ENCODE data around the gene ADAMTS2. TPM values are rescaled to one million over a fixed set of nuclear protein-coding genes. Genes with fewer than 3 reads are reported as not detected.

ADAMTS2 gene
- total and polyA plus RNA-seq, 11 donors: 1.1 to 23.0 (median 5.5) TPM

- no peak for ATAC-seq
- Histone ChIP-seq H3K4me1 (peaks cover 0 to 47% (median 19%) of the 10 kb centered on the region in 12 donors), H3K9me3 (no peaks in the 10 kb centered on the region), H3K27me3 (no peaks in the 10 kb centered on the region), H3K36me3 (no peaks in the 10 kb centered on the region), H3K4me3 (peak overlapping the region in 6 of 12 donors; percentile 5 to 30 (median 14)), H3K27ac (peak overlapping the region in 7 of 12 donors; percentile 30 to 78 (median 61))
- no peak for TF ChIP-seq CTCF (IDR thresholded peaks at IDR 0.05)
- TF ChIP-seq POLR2A (IDR thresholded peaks at IDR 0.05): no peak
- intact Hi-C loops (cut with DNase I): loop anchor here in 1 of 10 donors (5.0 kb wide), 1 partner anchor 98 kb away; no protein-coding TSS in a partner anchor
- peak in 2 of 5 donors; percentile 28 to 49 for DNase-seq
- 22 to 53% (median 41%) methylated on average over 12 to 24 of the region's 24 CpGs for WGBS, 4 donors
These were observed 80.3 kb downstream of the ADAMTS2 start for GRCh38 chr5:179264783-179265513.

GRCh38 chr5:179264053-179264782 lies 81.0 kb downstream of the ADAMTS2 start:
- Histone ChIP-seq H3K36me3 (no peaks in the 10 kb centered on the region), H3K9me3 (no peaks in the 10 kb centered on the region), H3K27ac (no peak overlapping the region), H3K27me3 (no peaks in the 10 kb centered on the region), H3K4me3 (no peak overlapping the region), H3K4me1 (peaks cover 0 to 45% (median 19%) of the 10 kb centered on the region in 12 donors)
- TF ChIP-seq POLR2A (IDR thresholded peaks at IDR 0.05) (no peak), CTCF (IDR thresholded peaks at IDR 0.05) (no peak)
- ATAC-seq: no peak
- 85 to 95% (median 87%) methylated on average over 12 to 13 of the region's 13 CpGs for WGBS, 4 donors
- intact Hi-C loops (cut with DNase I): no loop called here
- peak in 2 of 5 donors; percentile 14 to 23 for DNase-seq

GRCh38 chr5:179263391-179264052 lies 81.7 kb downstream of the ADAMTS2 start:
- ATAC-seq (no peak), DNase-seq (peak in 3 of 5 donors; percentile 13 to 60 (median 23))
- TF ChIP-seq POLR2A (IDR thresholded peaks at IDR 0.05) (no peak), CTCF (IDR thresholded peaks at IDR 0.05) (no peak)
- Histone ChIP-seq H3K4me1 (peaks cover 0 to 49% (median 19%) of the 10 kb centered on the region in 12 donors), H3K27me3 (no peaks in the 10 kb centered on the region), H3K36me3 (no peaks in the 10 kb centered on the region), H3K4me3 (no peak overlapping the region), H3K9me3 (no peaks in the 10 kb centered on the region), H3K27ac (no peak overlapping the region)
- intact Hi-C loops (cut with DNase I): no loop called here
- 79 to 88% (median 88%) methylated on average over 18 to 23 of the region's 23 CpGs for WGBS, 4 donors
